GM21528 (cell line): ENCODE results near the gene ARF1.

Experiments
- ATAC-seq: cut with Tn5 transposase; IDR thresholded peaks from one replicate; pipeline ENCODE4 v1.9.1; 2021; ENCODE audit warnings: mild to moderate bottlenecking, moderate library complexity; ENCODE audit not compliant: unreplicated experiment, low FRiP score

Gene ARF1

GRCh38 chr1:228068359-228068758 lies 14.1 kb upstream of the ARF1 start:
- no peak for ATAC-seq

DNA sequence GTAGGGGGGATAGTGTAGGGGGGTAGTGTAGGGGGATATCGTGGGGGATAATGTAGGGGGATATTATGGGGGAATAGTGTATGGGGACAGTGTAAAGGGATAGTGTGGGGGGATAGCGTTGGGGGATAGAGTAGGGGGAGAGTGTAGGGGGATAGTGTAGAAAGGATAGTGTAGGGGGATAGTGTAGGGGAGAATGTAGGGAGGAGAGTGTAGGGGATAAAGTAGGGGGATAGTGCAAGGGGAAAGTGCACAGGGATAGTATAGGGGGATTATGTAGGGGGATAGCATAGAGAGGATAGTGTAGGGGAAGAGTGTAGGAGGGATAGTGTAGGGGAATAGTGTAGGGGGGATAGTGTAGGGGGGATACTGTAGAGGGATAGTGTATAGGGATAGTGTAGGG lies 12.3 kb upstream of the ARF1 start:
- ATAC-seq: no peak

DNA sequence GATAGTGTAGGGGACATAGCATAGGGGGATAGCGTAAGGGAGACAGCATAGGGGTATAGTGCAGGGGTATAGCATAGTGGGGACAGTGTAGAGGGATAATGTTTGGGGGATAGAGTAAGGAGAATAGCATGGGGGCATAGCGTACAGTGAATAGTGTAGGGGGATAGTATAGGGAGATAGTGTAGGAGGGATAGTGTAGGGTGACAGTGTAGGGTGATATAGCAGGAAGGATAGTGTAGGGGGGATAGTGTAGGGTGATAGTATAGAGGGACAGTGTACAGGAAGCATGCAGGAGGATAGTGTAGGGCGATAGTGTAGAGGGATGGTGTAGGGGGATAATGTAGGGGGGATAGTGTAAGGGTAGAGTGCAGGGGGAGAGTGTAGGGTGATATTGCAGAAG lies 11.7 kb upstream of the ARF1 start:
- no peak for ATAC-seq

DNA sequence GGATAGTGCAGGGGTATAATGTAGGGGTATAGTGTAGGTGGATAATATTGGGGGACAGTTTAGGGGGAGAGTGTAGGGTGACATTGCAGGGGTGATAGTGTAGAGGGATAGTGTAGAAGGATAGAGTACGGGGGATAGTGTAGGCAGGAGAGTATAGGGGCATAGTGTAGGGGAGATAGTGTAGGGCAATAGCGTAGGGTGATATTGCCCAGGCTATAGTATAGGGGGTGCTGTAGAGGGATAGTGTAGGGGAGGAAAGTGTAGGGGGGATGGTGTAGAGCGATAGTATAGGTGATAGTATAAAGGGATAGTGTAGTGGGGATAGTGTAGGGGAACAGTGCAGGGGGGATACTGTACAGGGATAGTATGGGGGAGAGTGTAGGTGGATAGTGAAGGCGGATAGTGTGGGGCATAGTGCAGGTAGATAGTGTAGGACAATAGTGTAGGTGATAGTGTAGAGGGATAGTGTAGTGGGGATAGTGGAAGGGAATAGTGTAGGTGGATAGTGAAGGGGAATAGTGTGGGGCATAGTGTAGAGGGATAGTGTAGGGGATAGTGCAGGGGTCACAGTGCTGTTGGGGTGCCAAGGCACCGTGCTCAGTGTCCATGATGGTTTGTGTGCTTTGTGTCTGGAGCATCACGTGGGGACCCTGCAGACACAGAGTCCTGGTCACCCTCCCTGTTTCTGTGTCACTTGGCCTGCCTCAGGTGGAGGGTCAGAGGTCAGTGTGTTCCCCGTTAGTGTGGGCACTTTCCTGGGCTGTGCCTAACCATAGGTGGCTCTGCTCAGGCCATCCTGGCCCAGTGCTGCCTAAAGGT lies 10.5 kb upstream of the ARF1 start:
- no peak for ATAC-seq

- ATAC-seq: no peak
Observed at GRCh38 chr1:228072658-228073043, 9.9 kb upstream of the ARF1 start.

GRCh38 chr1:228073061-228073856 lies 9.2 kb upstream of the ARF1 start:
- no peak for ATAC-seq

DNA sequence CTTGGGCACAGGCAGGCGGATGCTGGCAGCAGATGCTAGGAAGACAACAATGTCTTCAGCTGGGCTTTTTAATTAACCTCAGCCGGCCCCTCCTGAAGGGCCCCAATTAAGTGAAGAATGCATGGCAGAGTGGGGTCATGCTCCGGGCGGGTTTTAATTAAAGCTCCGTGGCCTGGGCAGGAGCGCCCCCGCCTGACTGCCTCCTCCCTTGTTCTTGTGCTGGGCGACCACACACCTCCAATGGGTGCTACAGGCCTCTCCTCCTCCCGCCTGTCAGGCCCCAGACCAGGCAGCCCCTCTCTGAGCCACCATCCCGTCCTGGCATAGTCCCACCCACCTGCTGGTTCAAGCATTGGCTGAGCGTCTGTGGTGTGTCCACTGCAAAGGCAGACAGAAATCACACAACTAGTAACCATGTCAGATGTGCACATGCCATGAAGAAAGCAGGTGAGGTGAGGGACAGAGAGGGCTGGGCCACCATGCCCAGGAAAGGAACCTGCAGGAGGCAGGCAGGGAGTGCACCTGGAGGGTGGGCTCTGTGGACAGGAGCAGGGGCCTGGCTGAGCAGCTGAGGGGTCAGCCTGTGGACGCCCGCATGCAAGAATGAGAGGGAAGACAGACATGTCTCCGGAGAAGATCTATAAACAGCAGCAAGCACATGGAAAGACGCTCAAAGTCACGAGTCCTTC lies 8.5 kb upstream of the ARF1 start:
- no peak for ATAC-seq

- no peak for ATAC-seq
Observed at GRCh38 chr1:228074954-228075730, 7.4 kb upstream of the ARF1 start.

DNA sequence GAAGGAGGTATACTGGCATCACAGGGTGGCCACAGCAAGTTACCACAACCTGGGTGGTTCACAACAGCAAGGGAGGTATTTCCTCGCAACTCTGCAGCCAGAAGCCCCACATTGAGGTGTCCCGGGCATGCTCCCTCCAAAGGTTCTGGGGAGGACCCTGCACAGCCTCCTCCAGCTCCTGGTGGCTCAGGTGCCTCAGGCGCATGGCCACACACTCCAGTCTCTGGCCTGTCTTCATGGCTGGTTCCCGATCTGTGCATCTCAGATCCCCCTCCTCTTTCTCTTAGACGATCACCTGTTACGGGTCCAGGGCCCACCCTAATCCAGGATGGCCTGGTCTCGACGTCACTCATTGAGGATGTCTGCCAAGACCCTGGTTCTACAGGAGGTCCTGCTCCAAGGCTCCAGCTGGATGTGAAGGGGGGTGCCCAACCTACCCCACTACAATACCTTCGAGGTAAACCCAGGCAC lies 6.7 kb upstream of the ARF1 start:
- no peak for ATAC-seq

DNA sequence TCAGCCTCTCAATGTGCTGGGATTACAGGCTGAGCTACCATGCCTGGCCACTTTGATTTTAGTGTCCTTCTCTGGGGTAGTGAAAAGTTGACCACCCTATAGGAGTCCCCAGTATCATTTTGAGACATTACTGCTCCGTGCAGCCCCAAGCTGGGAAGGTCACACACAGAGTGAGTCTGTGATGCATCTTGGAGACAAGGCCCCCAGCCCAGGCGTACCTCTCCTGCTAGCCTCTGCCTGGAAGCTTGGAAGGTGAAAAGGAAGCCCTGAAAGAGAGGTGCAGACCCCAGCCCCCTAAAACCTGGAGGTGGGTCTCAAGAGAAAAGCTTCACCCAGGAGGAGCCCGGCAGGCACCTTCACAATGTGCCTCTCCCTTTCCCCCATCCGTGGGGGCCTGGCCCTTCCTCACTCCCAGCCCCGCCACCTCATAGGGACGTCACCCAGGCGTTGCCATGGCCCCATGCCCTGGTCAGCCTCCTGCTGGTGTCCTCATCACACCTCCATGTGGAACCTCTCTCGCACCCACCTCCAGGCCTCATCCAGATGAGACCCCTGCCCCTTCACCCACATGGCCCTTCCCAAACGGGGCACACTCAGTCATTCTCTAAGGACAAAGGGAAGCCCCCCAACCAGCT lies 5.6 kb upstream of the ARF1 start:
- no peak for ATAC-seq

- ATAC-seq: no peak
Observed at GRCh38 chr1:228077565-228078330, 4.8 kb upstream of the ARF1 start.

- no peak for ATAC-seq
Observed at GRCh38 chr1:228079013-228079412, 3.5 kb upstream of the ARF1 start.

GRCh38 chr1:228079601-228080263 lies 2.8 kb upstream of the ARF1 start:
- no peak for ATAC-seq

DNA sequence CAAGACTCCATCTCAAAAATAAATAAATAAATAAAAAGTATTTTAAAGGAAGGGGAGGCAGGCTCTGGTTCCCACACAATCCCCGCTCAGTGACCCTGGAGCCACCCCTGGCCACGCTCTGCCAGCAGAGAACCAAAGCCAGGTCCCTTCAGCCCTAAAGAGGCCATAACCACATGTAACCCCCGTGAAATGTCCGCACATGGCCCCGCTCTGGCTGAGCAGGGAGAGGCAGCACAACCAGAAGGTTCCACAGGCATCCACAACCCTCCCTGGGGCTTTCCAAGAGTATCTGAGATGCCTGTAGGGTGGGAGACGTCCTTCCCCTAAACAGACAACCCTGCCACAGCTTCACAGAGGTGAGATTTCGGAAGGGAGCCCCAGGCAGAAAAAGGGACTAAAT lies 1.4 kb upstream of the ARF1 start:
- ATAC-seq: no peak

DNA sequence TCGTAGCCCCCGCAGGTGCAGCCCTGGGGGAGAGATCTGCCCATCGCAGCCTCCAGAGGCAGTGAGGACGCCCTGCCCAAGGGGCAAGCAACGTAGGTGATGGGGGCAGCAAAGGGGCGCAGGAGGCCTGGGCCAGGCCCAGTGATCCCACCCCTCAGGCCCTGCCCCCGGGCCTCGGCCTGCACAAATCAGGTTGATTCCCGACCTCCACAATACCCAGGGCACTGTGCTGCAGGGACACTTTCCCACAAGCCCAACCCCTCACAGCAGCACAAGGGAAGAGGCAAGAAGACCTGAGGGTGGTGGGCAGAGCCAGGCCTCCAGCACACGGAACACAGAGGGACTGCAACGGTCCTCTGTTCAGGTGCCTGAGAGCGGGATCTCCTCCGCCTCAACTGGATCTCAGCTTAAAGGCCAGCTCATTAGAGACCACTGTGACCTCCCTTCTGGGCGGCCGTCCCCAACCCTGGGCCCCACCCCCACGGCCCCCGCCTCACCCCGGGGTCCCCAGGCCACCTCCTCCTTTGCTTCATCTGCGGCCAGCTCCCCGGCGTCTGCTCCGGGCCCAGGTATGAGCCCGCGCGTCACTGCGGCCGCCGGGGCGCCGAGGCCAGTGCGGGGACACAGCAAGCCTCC lies 812 bp upstream of the ARF1 start:
- ATAC-seq: peak; percentile 6

- peak; percentile 27 for ATAC-seq
Observed at GRCh38 chr1:228082918-228083870, 686 bp downstream of the ARF1 start.

DNA sequence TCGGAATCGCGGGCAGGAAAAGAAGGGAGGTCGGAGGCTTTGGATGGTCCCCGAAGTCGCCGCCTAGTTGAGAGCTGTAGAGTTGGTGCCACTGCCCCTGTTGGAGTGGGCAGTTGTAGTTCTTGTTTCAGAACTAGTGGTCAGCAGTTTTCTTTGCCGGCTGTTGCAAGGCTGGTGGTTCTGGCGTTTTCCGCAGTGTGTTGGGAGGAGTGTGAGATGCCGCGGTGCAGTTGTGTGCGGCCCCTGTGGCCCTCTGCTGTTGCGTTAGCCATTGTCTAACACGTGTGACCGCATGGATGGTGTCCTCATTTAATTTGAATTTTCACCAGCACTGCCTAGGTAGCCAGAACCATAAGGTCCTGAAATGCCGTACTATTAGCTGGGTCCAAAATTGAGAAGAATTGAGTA lies 1.4 kb downstream of the ARF1 start:
- ATAC-seq: no peak
